Measurements from ENCODE around the gene TEKT1.
"Not testable (repeated sequence)": the region's sequence is repeated elsewhere in the genome, so short reads cannot be mapped to it uniquely, and the experiment has no call there.

GRCh38 chr17:6879221-6879975 is 47.9 kb upstream of the TEKT1 start:
- not testable (repeated sequence) for TF ChIP-seq POLR2A, CTCF (IDR thresholded peaks at IDR 0.05)

Data from uterus (tissue), 2 donors.